PC-9 (cell line): ENCODE data around the gene SYTL2. TPM values are rescaled to one million over a fixed set of nuclear protein-coding genes. Genes with fewer than 3 reads are reported as not detected.

ENCODE experiments used
- BruUV-seq: library from RNA; stranded (reverse); fragments of 400-500 nt; replicated peaks from 2 replicates; lab custom pipeline; 2021; lab: Mats Ljungman, UMichigan
- CTCF ChIA-PET: fragments of 300-600 bp; sonication (Branson Sonifier 250); formaldehyde crosslinking; loops from one replicate; lab custom pipeline; 2022; ENCODE audit warnings: antibody characterized with exemption; lab: Charles Lee
- POLR2A ChIA-PET: fragments of 300-600 bp; sonication (Branson Sonifier 250); formaldehyde crosslinking; loops from one replicate; lab custom pipeline; 2022; ENCODE audit warnings: antibody characterized with exemption; ENCODE audit not compliant: unreplicated experiment; lab: Charles Lee
- DNase-seq, 2 experiments: peaks; one replicate each; pipeline versions ENCODE4 v3.0.0 to v3.0.0-alpha.2; 2015 to 2022; ENCODE audit warnings: mixed read lengths in 1 of 2
- H2AFZ ChIP-seq: fragments of 200-600 bp; sonication (generic); 2 replicates; pipeline ENCODE4 v1.8.1; 2017; ENCODE audit warnings: antibody characterized with exemption
- H3F3A ChIP-seq: fragments of 200-600 bp; sonication (generic); 2 replicates; pipeline ENCODE4 v1.8.1; 2017; ENCODE audit warnings: antibody characterized with exemption, mild to moderate bottlenecking, low read depth; ENCODE audit not compliant: insufficient read depth
- H3K27ac ChIP-seq: fragments of 200-600 bp; sonication (generic); 2 replicates; pipeline ENCODE4 v1.6.1; 2016; ENCODE audit warnings: mixed run types
- H3K27me3 ChIP-seq: fragments of 200-600 bp; sonication (generic); 2 replicates; pipeline ENCODE4 v1.6.1; 2016; ENCODE audit warnings: low read depth, mixed run types; ENCODE audit not compliant: insufficient read depth
- H3K36me3 ChIP-seq: fragments of 200-600 bp; sonication (generic); 2 replicates; pipeline ENCODE4 v1.6.1; 2016; ENCODE audit warnings: low read depth, mixed run types
- H3K4me1 ChIP-seq: fragments of 200-600 bp; sonication (generic); replicated peaks from 2 replicates; pipeline ENCODE4 v1.6.1; 2016; ENCODE audit warnings: mixed run types; ENCODE audit not compliant: insufficient read depth
- H3K4me2 ChIP-seq: fragments of 200-600 bp; sonication (generic); 2 replicates; pipeline ENCODE4 v1.6.1; 2017; ENCODE audit warnings: mixed run types
- H3K4me3 ChIP-seq: fragments of 200-600 bp; sonication (generic); 2 replicates; pipeline ENCODE4 v1.6.1; 2016; ENCODE audit warnings: mixed run types
- H3K79me2 ChIP-seq: fragments of 200-600 bp; sonication (generic); 2 replicates; pipeline ENCODE4 v1.6.1; 2017; ENCODE audit warnings: low read depth, mixed run types
- H3K9me2 ChIP-seq: fragments of 200-600 bp; sonication (generic); 2 replicates; pipeline ENCODE4 v1.8.1; 2017; ENCODE audit warnings: mild to moderate bottlenecking; ENCODE audit not compliant: insufficient read depth
- H3K9me3 ChIP-seq: fragments of 200-600 bp; sonication (generic); 2 replicates; pipeline ENCODE4 v1.8.1; 2016; ENCODE audit warnings: low read depth; ENCODE audit not compliant: insufficient read depth
- H4K20me1 ChIP-seq: fragments of 200-600 bp; sonication (generic); 2 replicates; pipeline ENCODE4 v1.8.1; 2017; ENCODE audit not compliant: insufficient read depth
- EZH2 ChIP-seq: fragments of 200-600 bp; sonication (generic); IDR thresholded peaks from 2 replicates; pipeline ENCODE4 v1.8.0; 2017; ENCODE audit warnings: antibody characterized with exemption, low read depth
- intact Hi-C: fragments of 100-400 bp; cut with micrococcal nuclease; formaldehyde crosslinking; loops from one replicate; pipeline ENCODE4 v1.10.0; 2022; ENCODE audit not compliant: unreplicated experiment
- total RNA-seq: library from RNA; stranded (reverse); gene quantifications from 2 replicates; pipeline ENCODE4 v1.2.3, GENCODE V29; 2021
- TF ChIP-seq, protein P1 (sequence below): fragments of 200-600 bp; sonication (generic); conservative IDR thresholded peaks from 2 replicates; pipeline ENCODE4 v1.6.1; 2017; ENCODE audit warnings: mixed run types, antibody characterized with exemption, mild to moderate bottlenecking, moderate library complexity

SYTL2 gene
- total RNA-seq, 1 experiment from 2014 or later = 13.3 TPM

DNA sequence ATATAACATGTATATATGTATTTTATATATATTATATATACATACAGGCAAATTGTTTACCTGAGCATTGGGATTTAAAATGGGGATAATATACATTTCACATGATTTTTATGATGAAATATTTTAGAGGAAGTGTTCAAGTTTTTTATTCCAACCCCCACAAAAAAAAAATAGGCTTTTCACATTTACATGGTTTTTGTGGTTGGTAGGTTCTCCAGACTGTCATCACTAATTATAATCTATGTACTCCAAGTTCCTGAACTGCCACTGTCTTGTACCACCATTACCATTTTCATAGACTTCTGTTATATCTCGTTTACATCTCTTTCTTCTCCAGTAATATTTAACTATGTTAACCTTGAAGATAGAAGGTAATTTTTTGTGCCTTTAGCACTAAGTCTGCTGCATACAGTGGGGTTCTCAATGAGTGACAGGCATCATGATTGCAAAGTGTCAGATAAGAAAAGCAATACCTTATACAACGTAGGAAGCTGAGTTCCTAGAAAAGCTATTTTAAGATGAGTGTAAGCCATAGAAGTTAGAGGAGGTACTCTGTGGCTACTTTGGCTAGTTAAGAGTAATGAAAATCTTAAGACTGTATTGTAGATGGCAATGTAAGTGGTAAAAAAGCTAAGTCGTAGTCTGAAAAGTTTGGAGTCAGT is 158.0 kb downstream of the SYTL2 start:
- peaks cover 33% of the 10 kb centered on the region for H3K36me3 ChIP-seq
- TF ChIP-seq, protein P1, sequence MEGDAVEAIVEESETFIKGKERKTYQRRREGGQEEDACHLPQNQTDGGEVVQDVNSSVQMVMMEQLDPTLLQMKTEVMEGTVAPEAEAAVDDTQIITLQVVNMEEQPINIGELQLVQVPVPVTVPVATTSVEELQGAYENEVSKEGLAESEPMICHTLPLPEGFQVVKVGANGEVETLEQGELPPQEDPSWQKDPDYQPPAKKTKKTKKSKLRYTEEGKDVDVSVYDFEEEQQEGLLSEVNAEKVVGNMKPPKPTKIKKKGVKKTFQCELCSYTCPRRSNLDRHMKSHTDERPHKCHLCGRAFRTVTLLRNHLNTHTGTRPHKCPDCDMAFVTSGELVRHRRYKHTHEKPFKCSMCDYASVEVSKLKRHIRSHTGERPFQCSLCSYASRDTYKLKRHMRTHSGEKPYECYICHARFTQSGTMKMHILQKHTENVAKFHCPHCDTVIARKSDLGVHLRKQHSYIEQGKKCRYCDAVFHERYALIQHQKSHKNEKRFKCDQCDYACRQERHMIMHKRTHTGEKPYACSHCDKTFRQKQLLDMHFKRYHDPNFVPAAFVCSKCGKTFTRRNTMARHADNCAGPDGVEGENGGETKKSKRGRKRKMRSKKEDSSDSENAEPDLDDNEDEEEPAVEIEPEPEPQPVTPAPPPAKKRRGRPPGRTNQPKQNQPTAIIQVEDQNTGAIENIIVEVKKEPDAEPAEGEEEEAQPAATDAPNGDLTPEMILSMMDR = no peak
- no peak for TF ChIP-seq EZH2
- peak in 1 of 2 experiments; percentile 32 for DNase-seq
- no peak overlapping the region for H3K4me2 ChIP-seq
- H3K27ac ChIP-seq = no peak overlapping the region
- peaks cover 16% of the 10 kb centered on the region for H4K20me1 ChIP-seq
- intact Hi-C loops = no loop called here
- H3F3A ChIP-seq = peaks cover 88% of the 10 kb centered on the region
- H3K79me2 ChIP-seq = peaks cover 47% of the 10 kb centered on the region
- no peaks in the 10 kb centered on the region for H3K9me2 ChIP-seq
- H3K4me1 ChIP-seq = peaks cover 27% of the 10 kb centered on the region
- CTCF ChIA-PET = no interaction called here
- no peaks in the 10 kb centered on the region for H3K9me3 ChIP-seq
- POLR2A ChIA-PET = no interaction called here
- no peak overlapping the region for H3K4me3 ChIP-seq
- no TSS peak for BruUV-seq
- no peak overlapping the region for H2AFZ ChIP-seq
- no peaks in the 10 kb centered on the region for H3K27me3 ChIP-seq

DNA sequence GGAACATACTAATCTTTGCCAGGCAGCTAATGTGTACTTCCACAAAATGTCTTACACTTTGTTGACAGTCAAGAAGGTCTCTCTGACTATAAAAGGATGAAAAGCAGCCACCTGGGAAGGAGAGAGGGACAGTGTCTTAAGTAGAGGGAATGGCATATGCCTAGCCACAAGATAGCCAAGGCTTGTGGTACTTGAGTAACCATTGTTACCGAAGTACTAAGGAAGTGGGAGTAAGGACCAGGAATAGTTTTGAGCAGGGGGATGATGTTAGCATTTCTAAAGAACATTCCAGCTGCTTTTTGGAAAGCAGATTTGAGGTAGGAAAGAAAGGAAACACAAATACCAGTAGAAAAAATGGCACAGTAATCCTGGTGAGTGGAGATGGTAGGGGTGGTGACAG is 159.8 kb downstream of the SYTL2 start:
- ChIA-PET POLR2A (interaction anchor here (0.6 kb wide), 1 partner anchor 523 kb away, joined by 4 read pairs; no protein-coding TSS in a partner anchor), CTCF (no interaction called here)
- no TSS peak for BruUV-seq
- no peak for TF ChIP-seq EZH2
- TF ChIP-seq, protein P1 = no peak
- intact Hi-C loops = no loop called here
- Histone ChIP-seq H3K36me3 (peaks cover 15% of the 10 kb centered on the region), H3K27ac (no peak overlapping the region), H3K4me1 (peaks cover 29% of the 10 kb centered on the region), H3K9me2 (no peaks in the 10 kb centered on the region), H4K20me1 (peaks cover 5% of the 10 kb centered on the region; the same call in 1 of the 2 replicates), H2AFZ (no peak overlapping the region), H3K27me3 (no peaks in the 10 kb centered on the region), H3K9me3 (no peaks in the 10 kb centered on the region), H3K79me2 (peaks cover 29% of the 10 kb centered on the region), H3K4me2 (no peak overlapping the region), H3K4me3 (no peak overlapping the region), H3F3A (peaks cover 83% of the 10 kb centered on the region)
- no peak for DNase-seq

DNA sequence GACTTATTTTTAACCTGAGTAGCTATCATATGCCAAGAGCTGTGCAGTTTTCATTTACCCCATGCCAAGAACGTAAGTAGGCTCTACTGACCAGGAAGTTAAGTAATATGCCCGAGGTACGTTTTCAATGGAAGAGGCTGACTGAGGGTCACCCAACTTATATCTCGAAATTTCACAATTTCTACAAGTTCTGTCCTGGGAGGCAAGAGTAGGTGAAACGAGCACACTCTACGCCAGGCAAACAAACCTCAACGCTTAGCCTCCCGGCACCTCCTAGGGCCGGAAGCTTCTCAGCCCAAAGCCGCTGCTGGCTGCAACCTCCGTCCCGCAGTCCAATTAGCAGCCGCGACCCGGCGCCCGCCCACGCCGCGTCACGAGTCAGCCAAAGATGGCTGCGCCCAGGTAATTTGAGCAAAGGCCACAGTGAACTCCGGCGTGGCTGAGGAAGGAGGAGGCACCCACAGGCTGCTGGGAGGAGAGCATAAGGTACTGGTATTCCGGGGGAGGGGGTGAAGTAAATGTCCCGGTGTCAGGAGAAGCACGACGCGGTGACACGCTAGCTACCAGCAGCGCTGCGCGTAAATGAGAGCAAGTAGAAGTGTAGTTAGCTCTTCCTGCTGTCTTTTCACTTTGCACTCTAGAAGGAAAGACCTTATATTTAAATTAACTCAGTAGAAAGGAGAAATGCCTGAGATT is 163.2 kb downstream of the SYTL2 start, which contains the start of gene TMEM126A:
TSS of gene TMEM126A (plus strand) at position 364 of the 696 bp plus-strand sequence. CDS start 2,289 bp downstream, outside the sequence.
- intact Hi-C loops = loop anchor here (2.0 kb wide), 1 partner anchor 17 kb away; the partner anchor contains the start of gene CREBZF
- Histone ChIP-seq H3F3A (peaks cover 53% of the 10 kb centered on the region), H3K9me2 (no peaks in the 10 kb centered on the region), H3K4me2 (peak within 1 kb of the TSS; percentile 90), H3K9me3 (no peaks in the 10 kb centered on the region), H3K79me2 (peaks cover 26% of the 10 kb centered on the region), H3K4me1 (peaks cover 24% of the 10 kb centered on the region), H2AFZ (peak within 1 kb of the TSS; percentile 92), H3K27ac (peak within 1 kb of the TSS; percentile 76), H4K20me1 (no peaks in the 10 kb centered on the region), H3K36me3 (peaks cover 5% of the 10 kb centered on the region), H3K4me3 (peak within 1 kb of the TSS; percentile 72), H3K27me3 (no peaks in the 10 kb centered on the region)
- ChIA-PET POLR2A (interaction anchor here (0.5 to 0.9 kb wide), 6 partner anchors 12 to 959 kb away, joined by 3 to 10 read pairs (median 5); no protein-coding TSS in a partner anchor), CTCF (interaction anchor here (1.2 kb wide), 1 partner anchor 12 kb away, joined by 3 read pairs; no protein-coding TSS in a partner anchor)
- peak; percentile 90 to 95 for DNase-seq
- BruUV-seq = no TSS peak
- TF ChIP-seq, protein P1 = no peak
- no peak for TF ChIP-seq EZH2
